Cardiac muscle cell (in vitro differentiated cells and primary cell): ENCODE measurements around the gene DICER1. TPM values are rescaled to one million over a fixed set of nuclear protein-coding genes. Genes with fewer than 3 reads are reported as not detected.

Experiments
- DNase-seq, 2 donors: peaks; one replicate each; pipeline versions ENCODE4 v3.0.0 to v3.0.0-alpha.2; 2010 to 2017; ENCODE audit warnings: low read depth in 1 of 2, low spot score in 1 of 2
- H3K27ac ChIP-seq: fragments of 200-600 bp; sonication (generic); 2 replicates; pipeline ENCODE4 v1.5.1; 2016
- H3K27me3 ChIP-seq: fragments of 200-600 bp; sonication (generic); 2 replicates; pipeline ENCODE4 v1.6.0; 2016; ENCODE audit warnings: control low read depth
- H3K36me3 ChIP-seq: fragments of 200-600 bp; sonication (generic); 2 replicates; pipeline ENCODE4 v1.5.1; 2016; ENCODE audit warnings: control low read depth
- H3K4me1 ChIP-seq: fragments of 200-600 bp; sonication (generic); 2 replicates; pipeline ENCODE4 v1.8.1; 2017; ENCODE audit warnings: low read depth, mild to moderate bottlenecking, mixed run types
- H3K4me3 ChIP-seq: fragments of 200-600 bp; sonication (generic); 2 replicates; pipeline ENCODE4 v1.5.1; 2016; ENCODE audit warnings: mild to moderate bottlenecking
- H3K9me3 ChIP-seq: fragments of 200-600 bp; sonication (generic); 2 replicates; pipeline ENCODE4 v1.5.1; 2017; ENCODE audit warnings: low read depth, mild to moderate bottlenecking, control low read depth
- polyA plus RNA-seq: library from polyadenylated mRNA; unstranded; fragments of >200 nt; fragmentation: Nextera tagmentation; extraction: Ambion mirVana; gene quantifications from 2 replicates; pipeline ENCODE4 v1.2.1, GENCODE V29; 2016
- total RNA-seq: library from RNA; depleted of rRNA; stranded (reverse); fragments of >200 nt; gene quantifications from 2 replicates; pipeline ENCODE4 v1.2.3, GENCODE V29; 2016
- TF ChIP-seq, protein P1 (sequence below): IDR thresholded peaks from 2 replicates; pipeline ENCODE4 v1.5.1; 2012; ENCODE audit warnings: low read depth, mild to moderate bottlenecking, low read length

DICER1 gene
- total and polyA plus RNA-seq, 2 experiments from 2014 or later, result 14.6 to 69.8 TPM

DNA sequence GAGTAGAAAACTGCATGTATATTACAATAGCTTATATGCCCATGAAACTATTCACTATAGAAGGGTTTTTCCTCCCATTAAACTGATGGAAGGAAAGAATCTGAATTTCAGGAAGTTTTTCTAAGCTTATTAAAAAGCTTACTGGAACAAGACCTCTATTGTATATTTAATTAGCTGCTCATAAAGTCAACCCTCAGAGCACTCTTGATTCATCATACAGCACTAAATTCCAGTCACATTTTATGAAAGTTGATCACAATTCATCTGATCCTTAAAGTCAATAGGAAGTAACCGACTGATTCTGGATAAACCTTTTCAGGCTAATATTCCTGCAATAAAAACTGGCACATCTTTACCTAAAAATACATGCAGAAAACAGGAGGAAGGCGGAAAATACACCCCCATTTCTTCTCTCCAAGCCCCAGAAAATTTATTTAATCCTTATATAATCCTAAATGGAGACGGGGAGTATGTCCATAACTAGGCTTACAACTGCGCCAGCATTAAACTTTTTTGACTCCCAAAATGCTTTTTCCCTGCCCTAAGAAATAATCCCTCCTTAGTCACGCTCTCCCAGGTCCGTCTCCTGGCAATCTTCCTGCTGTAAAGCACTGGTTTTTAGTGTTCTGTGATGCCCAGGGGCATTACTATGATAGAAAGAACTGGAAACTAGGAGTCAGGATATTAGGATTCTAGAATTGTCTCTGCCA is 35.3 kb downstream of the DICER1 start:
- no peaks in the 10 kb centered on the region for H3K9me3 ChIP-seq
- peaks cover 14% of the 10 kb centered on the region for H3K36me3 ChIP-seq
- no peak overlapping the region for H3K27ac ChIP-seq
- no peak overlapping the region for H3K4me3 ChIP-seq
- DNase-seq, result no peak
- H3K4me1 ChIP-seq, result peaks cover 15% of the 10 kb centered on the region
- TF ChIP-seq, protein P1, sequence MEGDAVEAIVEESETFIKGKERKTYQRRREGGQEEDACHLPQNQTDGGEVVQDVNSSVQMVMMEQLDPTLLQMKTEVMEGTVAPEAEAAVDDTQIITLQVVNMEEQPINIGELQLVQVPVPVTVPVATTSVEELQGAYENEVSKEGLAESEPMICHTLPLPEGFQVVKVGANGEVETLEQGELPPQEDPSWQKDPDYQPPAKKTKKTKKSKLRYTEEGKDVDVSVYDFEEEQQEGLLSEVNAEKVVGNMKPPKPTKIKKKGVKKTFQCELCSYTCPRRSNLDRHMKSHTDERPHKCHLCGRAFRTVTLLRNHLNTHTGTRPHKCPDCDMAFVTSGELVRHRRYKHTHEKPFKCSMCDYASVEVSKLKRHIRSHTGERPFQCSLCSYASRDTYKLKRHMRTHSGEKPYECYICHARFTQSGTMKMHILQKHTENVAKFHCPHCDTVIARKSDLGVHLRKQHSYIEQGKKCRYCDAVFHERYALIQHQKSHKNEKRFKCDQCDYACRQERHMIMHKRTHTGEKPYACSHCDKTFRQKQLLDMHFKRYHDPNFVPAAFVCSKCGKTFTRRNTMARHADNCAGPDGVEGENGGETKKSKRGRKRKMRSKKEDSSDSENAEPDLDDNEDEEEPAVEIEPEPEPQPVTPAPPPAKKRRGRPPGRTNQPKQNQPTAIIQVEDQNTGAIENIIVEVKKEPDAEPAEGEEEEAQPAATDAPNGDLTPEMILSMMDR, result no peak
- no peaks in the 10 kb centered on the region for H3K27me3 ChIP-seq

DNA sequence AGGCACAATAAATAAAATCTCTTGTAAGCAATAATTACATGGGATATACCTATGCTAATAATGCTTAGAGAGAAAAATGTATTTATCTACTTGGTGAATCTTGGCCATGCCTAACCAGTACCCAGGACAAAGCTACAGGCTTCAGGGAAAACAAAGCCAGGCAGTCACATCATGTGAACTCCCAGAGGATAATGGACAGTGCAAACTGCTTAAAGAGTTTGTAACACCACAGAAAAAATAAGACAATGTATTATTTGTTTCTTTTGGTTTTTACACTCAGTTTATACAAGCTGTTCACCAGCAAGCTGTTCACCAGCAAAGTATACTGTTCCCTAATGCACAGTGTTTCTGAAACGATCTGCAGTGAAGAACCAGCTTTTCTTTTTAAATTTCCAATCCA is 38.0 kb downstream of the DICER1 start:
- no peak overlapping the region for H3K27ac ChIP-seq
- H3K9me3 ChIP-seq, result no peaks in the 10 kb centered on the region
- H3K4me3 ChIP-seq, result no peak overlapping the region
- DNase-seq, result no peak
- H3K27me3 ChIP-seq, result no peaks in the 10 kb centered on the region
- TF ChIP-seq, protein P1, result no peak
- peaks cover 7% of the 10 kb centered on the region for H3K36me3 ChIP-seq
- peaks cover 9% of the 10 kb centered on the region for H3K4me1 ChIP-seq

DNA sequence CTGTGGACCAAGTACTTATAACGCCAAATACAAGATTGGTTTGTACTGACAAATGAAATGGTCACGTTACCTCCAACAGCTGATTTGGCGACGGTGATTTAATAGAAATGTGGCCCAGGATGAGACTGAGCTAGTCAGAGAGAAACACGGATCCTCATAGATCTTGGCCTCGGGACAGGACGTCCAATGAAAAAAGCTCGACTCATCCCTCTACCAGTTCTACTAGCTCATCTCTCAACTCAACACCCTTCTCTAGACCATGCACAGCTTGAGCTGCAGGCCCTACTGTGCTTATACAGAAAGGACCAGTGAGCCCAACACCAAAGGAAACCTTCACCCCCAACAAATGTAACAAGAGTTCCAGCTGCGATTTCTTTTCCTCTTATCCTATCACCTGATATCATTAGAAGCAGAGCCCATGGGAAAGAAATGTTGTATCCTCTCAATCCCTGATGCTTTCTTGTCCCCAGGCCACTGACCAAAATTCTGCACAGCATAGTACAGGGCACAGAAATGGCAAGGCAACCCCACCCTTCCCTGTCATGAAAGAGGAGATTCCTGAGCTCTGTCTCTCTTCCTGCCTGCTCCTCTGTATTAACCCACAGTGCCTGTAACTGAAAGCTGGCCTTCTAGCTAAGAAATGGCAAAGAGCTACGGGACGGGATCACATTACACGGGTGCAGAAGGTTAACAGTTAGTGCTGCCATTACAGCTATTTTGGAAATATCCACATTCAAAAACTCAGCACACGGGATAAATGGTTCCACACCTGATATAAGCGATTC is 39.2 kb downstream of the DICER1 start:
- peaks cover 9% of the 10 kb centered on the region for H3K4me1 ChIP-seq
- peak in 1 of 2 donors; percentile 34 for DNase-seq
- TF ChIP-seq, protein P1, result no peak
- H3K9me3 ChIP-seq, result no peaks in the 10 kb centered on the region
- no peak overlapping the region for H3K4me3 ChIP-seq
- no peaks in the 10 kb centered on the region for H3K27me3 ChIP-seq
- H3K27ac ChIP-seq, result no peak overlapping the region
- H3K36me3 ChIP-seq, result peaks cover 1% of the 10 kb centered on the region

DNA sequence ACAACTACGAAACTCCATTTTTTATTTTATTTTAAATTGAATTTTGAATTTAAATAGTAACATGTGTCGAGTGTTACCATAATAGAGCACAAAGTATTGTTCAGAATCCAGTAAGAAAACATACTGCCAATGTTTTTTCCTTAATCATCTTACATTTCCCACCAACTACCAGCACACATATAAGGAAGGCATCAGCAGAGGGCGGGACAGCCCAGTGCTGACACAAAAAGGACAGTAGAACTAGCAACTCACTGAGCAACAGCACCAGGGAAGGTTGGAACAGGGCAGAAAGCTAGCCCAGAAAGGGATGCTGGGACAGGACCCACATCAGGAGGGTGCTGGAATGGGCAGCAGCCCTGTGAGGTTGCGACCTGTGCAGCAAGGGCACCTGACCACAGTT is 43.9 kb downstream of the DICER1 start:
- Histone ChIP-seq H3K27ac (no peak overlapping the region), H3K9me3 (no peaks in the 10 kb centered on the region), H3K36me3 (peaks cover 22% of the 10 kb centered on the region), H3K27me3 (no peaks in the 10 kb centered on the region), H3K4me3 (no peak overlapping the region), H3K4me1 (peaks cover 3% of the 10 kb centered on the region)
- TF ChIP-seq, protein P1, result no peak
- DNase-seq, result no peak

DNA sequence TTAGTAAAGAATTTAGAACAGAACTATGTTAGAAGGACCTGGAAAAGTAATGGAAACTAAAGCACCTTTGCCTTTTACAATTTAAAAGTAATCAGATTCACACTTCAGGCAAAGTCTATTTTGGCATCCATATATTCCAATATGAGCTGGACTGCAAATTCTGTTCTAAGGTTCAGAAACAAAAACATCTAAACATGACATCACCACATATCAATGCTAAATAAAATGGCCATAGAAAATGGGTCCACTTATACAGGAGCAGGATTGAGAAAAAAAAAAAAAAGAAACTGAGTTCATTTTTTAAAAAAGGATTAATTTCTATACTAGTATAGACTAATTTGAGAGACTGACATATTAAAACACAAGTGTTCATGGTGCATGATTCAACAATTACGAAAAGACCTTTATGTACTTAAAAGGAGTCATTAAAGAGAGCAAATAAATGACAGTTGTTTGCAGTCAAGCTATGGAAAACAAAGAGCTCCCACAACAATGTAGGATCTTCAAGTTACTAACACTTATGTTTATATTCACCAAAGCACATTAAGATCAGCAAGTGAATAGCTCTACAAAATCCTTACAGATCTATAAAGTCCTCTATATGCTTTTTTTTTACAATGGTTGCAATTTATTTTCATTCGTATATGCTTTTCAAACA is 45.7 kb downstream of the DICER1 start:
- H3K36me3 ChIP-seq, result peaks cover 36% of the 10 kb centered on the region
- H3K27me3 ChIP-seq, result no peaks in the 10 kb centered on the region
- DNase-seq, result no peak
- no peaks in the 10 kb centered on the region for H3K9me3 ChIP-seq
- H3K27ac ChIP-seq, result no peak overlapping the region
- TF ChIP-seq, protein P1, result no peak
- no peak overlapping the region for H3K4me3 ChIP-seq
- no peaks in the 10 kb centered on the region for H3K4me1 ChIP-seq
